Measurements from ENCODE around the gene CFAP53. TPM values are rescaled to one million over a fixed set of nuclear protein-coding genes. Genes with fewer than 3 reads are reported as not detected.

Gene CFAP53
- total RNA-seq, 2 donors from 2014 or later = 0.16 to 0.44 TPM

- Histone ChIP-seq H3K4me1 (no peaks in the 10 kb centered on the region), H3K4me3 (no peak overlapping the region), H3K9ac (ENCODE audit: low read depth in 2 of 2, low read length in 2 of 2) (no peak overlapping the region), H3K9me3 (no peaks in the 10 kb centered on the region), H3K27me3 (no peaks in the 10 kb centered on the region), H3K27ac (no peak overlapping the region), H3K36me3 (no peaks in the 10 kb centered on the region)
- DNase-seq = no peak
- intact Hi-C loops (cut with DNase I) = no loop called here
- TF ChIP-seq CTCF (IDR thresholded peaks at IDR 0.05) = no peak
These were observed 40.6 kb upstream of the CFAP53 start for GRCh38 chr18:50306944-50307343.

- DNase-seq = no peak
- Histone ChIP-seq H3K36me3 (no peaks in the 10 kb centered on the region), H3K4me3 (no peak overlapping the region), H3K9ac (ENCODE audit: low read depth in 2 of 2, low read length in 2 of 2) (no peak overlapping the region), H3K9me3 (no peaks in the 10 kb centered on the region), H3K4me1 (no peaks in the 10 kb centered on the region), H3K27me3 (peaks cover 3% of the 10 kb centered on the region), H3K27ac (no peak overlapping the region)
- intact Hi-C loops (cut with DNase I) = no loop called here
- no peak for TF ChIP-seq CTCF (IDR thresholded peaks at IDR 0.05)
These were observed 34.8 kb upstream of the CFAP53 start for GRCh38 chr18:50301074-50301473.

GRCh38 chr18:50299626-50300388, 33.5 kb upstream of the CFAP53 start:
- Histone ChIP-seq H3K4me3 (no peak overlapping the region), H3K9ac (ENCODE audit: low read depth in 2 of 2, low read length in 2 of 2) (no peak overlapping the region), H3K4me1 (no peaks in the 10 kb centered on the region), H3K9me3 (no peaks in the 10 kb centered on the region), H3K36me3 (no peaks in the 10 kb centered on the region), H3K27me3 (peaks cover 3% of the 10 kb centered on the region), H3K27ac (no peak overlapping the region)
- intact Hi-C loops (cut with DNase I) = loop anchor here (10.0 kb wide), 1 partner anchor 75 kb away; the partner anchor contains the start of gene SKA1
- no peak for DNase-seq
- TF ChIP-seq CTCF (IDR thresholded peaks at IDR 0.05) = no peak

GRCh38 chr18:50298443-50299284, 32.4 kb upstream of the CFAP53 start:
- H3K27me3 ChIP-seq = peaks cover 3% of the 10 kb centered on the region
- H3K9me3 ChIP-seq = no peaks in the 10 kb centered on the region
- H3K4me3 ChIP-seq = peak overlapping the region; percentile 40
- DNase-seq = no peak
- no peak overlapping the region for H3K9ac ChIP-seq (ENCODE audit: low read depth in 2 of 2, low read length in 2 of 2)
- no peak overlapping the region for H3K27ac ChIP-seq
- TF ChIP-seq CTCF (IDR thresholded peaks at IDR 0.05) = no peak
- H3K36me3 ChIP-seq = no peaks in the 10 kb centered on the region
- no peaks in the 10 kb centered on the region for H3K4me1 ChIP-seq
- intact Hi-C loops (cut with DNase I) = loop anchor here (10.0 kb wide), 1 partner anchor 76 kb away; the partner anchor contains the start of gene SKA1

GRCh38 chr18:50297621-50298442, 31.5 kb upstream of the CFAP53 start:
- Histone ChIP-seq H3K27me3 (peaks cover 3% of the 10 kb centered on the region), H3K27ac (no peak overlapping the region), H3K36me3 (no peaks in the 10 kb centered on the region), H3K4me3 (peak overlapping the region; percentile 40), H3K9me3 (no peaks in the 10 kb centered on the region), H3K9ac (ENCODE audit: low read depth in 2 of 2, low read length in 2 of 2) (peak overlapping the region in 1 of 2 donors; percentile 63), H3K4me1 (no peaks in the 10 kb centered on the region)
- intact Hi-C loops (cut with DNase I) = loop anchor here (10.0 kb wide), 1 partner anchor 77 kb away; the partner anchor contains the start of gene SKA1
- TF ChIP-seq CTCF (IDR thresholded peaks at IDR 0.05) = no peak
- peak; percentile 77 for DNase-seq
